Peyer's patch (tissue), 4 donors: ENCODE data around the gene PGLYRP1. TPM values are rescaled to one million over a fixed set of nuclear protein-coding genes. Genes with fewer than 3 reads are reported as not detected.

Source experiments
- DNase-seq, 3 donors: peaks; one replicate each; pipeline ENCODE4 v3.0.0-alpha.2; 2017 to 2019
- H3K27ac ChIP-seq, 4 donors: fragments of 200-600 bp; sonication (generic); one replicate each; pipeline ENCODE4 v1.5.1; 2016 to 2019
- H3K27me3 ChIP-seq, 2 donors: fragments of 200-600 bp; sonication (generic); one replicate each; pipeline ENCODE4 v1.5.1; 2019
- H3K36me3 ChIP-seq, 3 donors: fragments of 200-600 bp; sonication (generic); one replicate each; pipeline ENCODE4 v1.5.1; 2016 to 2019
- H3K4me1 ChIP-seq, 4 donors: fragments of 200-600 bp; sonication (generic); one replicate each; pipeline ENCODE4 v1.5.1; 2016 to 2019
- H3K4me3 ChIP-seq, 4 donors: fragments of 200-600 bp; sonication (generic); 1 replicate in 3 of 4; 2 replicates in 1 of 4; pipeline ENCODE4 v1.5.1; 2016 to 2019; ENCODE audit warnings: mild to moderate bottlenecking in 1 of 4
- H3K9me3 ChIP-seq, 4 donors: fragments of 200-600 bp; sonication (generic); one replicate each; pipeline ENCODE4 v1.5.1; 2016 to 2019; ENCODE audit warnings: mild to moderate bottlenecking in 1 of 4
- POLR2A ChIP-seq, 2 donors: fragments of 450-650 bp; IDR thresholded peaks; one replicate each; pipeline ENCODE4 v1.5.1; 2017; ENCODE audit warnings: antibody characterized with exemption in 2 of 2, mild to moderate bottlenecking in 2 of 2, moderate library complexity in 2 of 2
- total RNA-seq, 4 donors: library from RNA; depleted of rRNA; stranded (reverse); fragments of >200 nt; gene quantifications; one replicate each; pipeline ENCODE4 v1.1.0, GENCODE V29; 2016
- TF ChIP-seq, protein P1 (sequence below), 6 experiments: fragments of 450-650 bp in 4 of 6; fragments of 200-600 bp in 2 of 6; sonication (generic) in 1 of 6; IDR thresholded peaks; one replicate each; pipeline ENCODE4 v1.5.1; 2017 to 2019; ENCODE audit warnings: antibody characterized with exemption in 6 of 6, mild to moderate bottlenecking in 3 of 6, moderate library complexity in 1 of 6

PGLYRP1 gene
- total RNA-seq, 4 donors from 2014 or later, result not detected

DNA sequence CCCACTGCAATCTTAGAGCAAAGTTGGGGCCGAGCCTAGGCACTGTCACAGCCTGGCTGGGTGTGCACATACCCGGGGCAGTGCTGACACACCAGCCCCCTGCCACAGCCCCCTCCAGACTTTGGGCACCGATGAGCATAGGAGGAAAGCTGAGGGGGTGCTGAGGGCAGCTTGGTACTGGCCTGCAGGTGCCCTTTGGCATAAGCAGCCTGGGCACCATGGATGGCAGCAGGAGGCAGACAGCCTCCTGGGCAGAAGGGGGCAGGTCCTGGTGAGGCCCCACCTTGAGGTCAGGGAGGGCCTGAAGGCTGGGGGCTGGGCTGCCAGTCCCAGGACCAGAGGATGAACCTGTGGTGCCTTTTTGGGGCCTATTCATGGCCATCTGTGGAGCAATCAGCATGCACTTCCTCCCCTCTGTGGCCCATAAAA, 9.8 kb upstream of the PGLYRP1 start:
- no peak overlapping the region for H3K4me3 ChIP-seq
- H3K36me3 ChIP-seq, result no peaks in the 10 kb centered on the region
- H3K4me1 ChIP-seq, result no peaks in the 10 kb centered on the region
- H3K27ac ChIP-seq, result no peak overlapping the region
- no peaks in the 10 kb centered on the region for H3K9me3 ChIP-seq
- DNase-seq, result no peak
- H3K27me3 ChIP-seq, result no peaks in the 10 kb centered on the region
- TF ChIP-seq POLR2A (IDR thresholded peaks at IDR 0.05), result no peak
- TF ChIP-seq, protein P1, sequence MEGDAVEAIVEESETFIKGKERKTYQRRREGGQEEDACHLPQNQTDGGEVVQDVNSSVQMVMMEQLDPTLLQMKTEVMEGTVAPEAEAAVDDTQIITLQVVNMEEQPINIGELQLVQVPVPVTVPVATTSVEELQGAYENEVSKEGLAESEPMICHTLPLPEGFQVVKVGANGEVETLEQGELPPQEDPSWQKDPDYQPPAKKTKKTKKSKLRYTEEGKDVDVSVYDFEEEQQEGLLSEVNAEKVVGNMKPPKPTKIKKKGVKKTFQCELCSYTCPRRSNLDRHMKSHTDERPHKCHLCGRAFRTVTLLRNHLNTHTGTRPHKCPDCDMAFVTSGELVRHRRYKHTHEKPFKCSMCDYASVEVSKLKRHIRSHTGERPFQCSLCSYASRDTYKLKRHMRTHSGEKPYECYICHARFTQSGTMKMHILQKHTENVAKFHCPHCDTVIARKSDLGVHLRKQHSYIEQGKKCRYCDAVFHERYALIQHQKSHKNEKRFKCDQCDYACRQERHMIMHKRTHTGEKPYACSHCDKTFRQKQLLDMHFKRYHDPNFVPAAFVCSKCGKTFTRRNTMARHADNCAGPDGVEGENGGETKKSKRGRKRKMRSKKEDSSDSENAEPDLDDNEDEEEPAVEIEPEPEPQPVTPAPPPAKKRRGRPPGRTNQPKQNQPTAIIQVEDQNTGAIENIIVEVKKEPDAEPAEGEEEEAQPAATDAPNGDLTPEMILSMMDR (IDR thresholded peaks at IDR 0.05), result no peak

DNA sequence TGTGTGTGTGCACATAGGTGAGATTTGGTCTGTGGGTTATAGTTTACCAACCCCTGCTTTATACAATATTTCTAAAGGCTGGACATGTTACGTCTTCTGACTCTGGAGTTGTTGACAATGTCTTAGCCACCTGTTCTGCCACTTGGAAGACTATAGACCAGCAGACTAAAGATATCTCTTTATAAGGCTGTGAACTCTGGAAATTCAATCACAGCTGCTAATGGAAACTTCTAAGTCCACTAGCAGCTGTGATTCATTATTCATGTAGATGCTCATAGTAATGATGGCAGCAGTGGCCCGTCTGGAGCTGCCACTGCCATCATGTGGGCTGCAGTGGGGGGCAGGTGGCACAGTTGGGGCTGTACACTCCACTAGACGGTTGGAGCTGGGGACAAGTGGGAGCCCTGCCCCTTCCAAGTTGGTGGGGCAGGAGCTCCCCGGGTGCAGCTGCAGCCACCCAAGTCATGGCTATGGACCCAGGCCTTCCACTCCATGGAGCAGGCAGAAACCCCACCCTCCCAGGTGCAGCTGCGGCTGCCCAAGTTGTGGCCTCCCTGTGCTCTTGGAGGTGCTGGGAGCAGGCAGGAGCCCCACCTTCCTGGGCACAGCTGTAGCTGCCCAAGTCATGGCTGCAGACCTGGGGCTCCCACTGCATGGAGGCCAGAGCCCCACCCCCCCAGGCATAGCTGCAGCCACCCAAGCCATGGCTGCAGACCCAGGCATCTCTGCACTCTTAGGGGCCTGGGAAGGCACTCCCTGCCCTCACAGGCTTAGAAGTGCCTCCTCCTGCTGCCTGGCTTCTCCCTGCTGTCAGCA, 9.1 kb upstream of the PGLYRP1 start:
- Histone ChIP-seq H3K4me3 (no peak overlapping the region), H3K27ac (no peak overlapping the region), H3K36me3 (no peaks in the 10 kb centered on the region), H3K9me3 (no peaks in the 10 kb centered on the region), H3K27me3 (no peaks in the 10 kb centered on the region), H3K4me1 (no peaks in the 10 kb centered on the region)
- no peak for DNase-seq
- TF ChIP-seq POLR2A (IDR thresholded peaks at IDR 0.05), result no peak
- TF ChIP-seq, protein P1 (IDR thresholded peaks at IDR 0.05), result no peak

DNA sequence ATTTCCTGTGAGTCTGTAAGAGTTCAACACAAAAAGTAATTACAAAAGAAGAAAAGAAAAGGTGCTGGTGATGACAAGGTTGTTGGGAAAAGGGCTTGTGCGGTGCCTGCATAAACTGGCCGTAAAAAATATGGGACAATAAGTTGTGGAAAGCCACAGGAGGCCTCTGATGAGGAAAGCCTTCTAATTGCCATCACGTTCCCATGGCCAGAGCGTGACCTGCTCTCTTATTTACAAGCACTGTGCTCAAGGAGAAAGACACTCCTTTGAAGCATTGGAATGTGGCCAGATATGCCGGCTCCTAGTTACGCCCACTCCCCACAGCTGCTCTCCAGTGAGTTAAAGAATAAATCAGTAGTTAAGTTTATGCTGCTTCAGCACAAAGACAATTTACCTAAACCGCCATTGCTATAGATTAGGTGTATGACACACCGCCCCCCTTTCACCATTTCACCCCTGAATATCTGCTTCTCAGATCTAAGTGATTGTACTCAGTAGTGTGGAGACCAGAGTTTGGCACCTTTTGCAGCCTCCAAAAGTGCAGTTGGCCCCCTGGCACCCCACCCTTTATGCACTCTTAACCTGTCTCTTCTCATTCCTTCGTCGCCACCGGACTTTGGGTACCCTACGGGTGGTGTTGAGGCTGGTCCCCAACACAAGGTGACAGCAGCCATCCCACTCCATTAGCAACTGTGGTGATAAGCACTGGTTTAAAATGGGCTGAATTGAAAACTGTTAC, 8.1 kb upstream of the PGLYRP1 start:
- Histone ChIP-seq H3K9me3 (no peaks in the 10 kb centered on the region), H3K4me1 (no peaks in the 10 kb centered on the region), H3K4me3 (no peak overlapping the region), H3K27me3 (no peaks in the 10 kb centered on the region), H3K27ac (no peak overlapping the region), H3K36me3 (no peaks in the 10 kb centered on the region)
- peak in 1 of 3 donors; percentile 11 for DNase-seq
- no peak for TF ChIP-seq POLR2A (IDR thresholded peaks at IDR 0.05)
- TF ChIP-seq, protein P1 (IDR thresholded peaks at IDR 0.05), result no peak

DNA sequence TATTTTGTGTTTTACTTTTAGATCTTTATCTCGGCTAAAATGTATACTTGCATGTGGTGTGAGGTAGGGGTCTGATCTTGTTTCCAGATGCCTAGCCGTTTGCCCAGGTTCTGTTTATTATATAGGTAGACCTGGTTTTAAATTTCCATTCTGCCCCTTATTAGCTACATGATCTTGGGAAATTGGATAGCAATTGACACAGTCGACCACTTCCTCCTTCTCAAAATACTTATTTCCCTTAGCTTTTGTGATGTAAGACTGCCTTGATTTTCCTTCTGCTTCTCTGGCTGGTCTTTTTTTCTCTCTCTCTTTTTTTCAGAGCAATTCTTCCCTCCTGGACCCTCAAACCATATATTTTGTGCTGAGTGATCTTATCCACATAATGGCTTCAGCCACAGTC, 3.0 kb upstream of the PGLYRP1 start:
- Histone ChIP-seq H3K9me3 (no peaks in the 10 kb centered on the region), H3K4me1 (no peaks in the 10 kb centered on the region), H3K27me3 (peaks cover 0 to 11% of the 10 kb centered on the region in 2 donors), H3K36me3 (no peaks in the 10 kb centered on the region), H3K4me3 (no peak overlapping the region), H3K27ac (no peak overlapping the region)
- no peak for TF ChIP-seq POLR2A (IDR thresholded peaks at IDR 0.05)
- TF ChIP-seq, protein P1 (IDR thresholded peaks at IDR 0.05), result no peak
- DNase-seq, result no peak

DNA sequence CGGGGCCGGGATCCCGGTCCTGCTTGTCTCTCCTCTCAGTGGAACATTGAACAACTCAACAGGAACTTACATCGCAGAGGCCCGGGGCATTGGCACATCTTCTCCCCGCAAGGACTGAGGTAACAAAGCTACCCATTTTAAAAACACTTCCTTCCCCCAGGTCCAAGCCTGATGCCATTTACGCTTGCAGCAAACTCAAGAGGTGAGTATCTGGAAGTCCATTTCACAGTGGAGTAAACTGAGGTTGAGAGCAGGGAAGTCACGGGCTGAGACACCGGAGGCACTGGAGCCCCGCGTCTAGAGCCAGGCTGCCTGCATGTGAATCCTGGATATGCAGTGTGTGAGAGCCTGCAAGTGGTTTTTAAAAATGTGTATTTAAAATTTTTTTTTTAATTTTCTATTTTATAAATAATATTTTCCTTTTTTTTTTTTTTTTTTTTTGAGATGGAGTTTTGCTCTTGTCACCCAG, 492 bp upstream of the PGLYRP1 start:
- Histone ChIP-seq H3K9me3 (no peaks in the 10 kb centered on the region), H3K4me1 (no peaks in the 10 kb centered on the region), H3K36me3 (no peaks in the 10 kb centered on the region), H3K27ac (no peak overlapping the region), H3K27me3 (peaks cover 0 to 11% of the 10 kb centered on the region in 2 donors), H3K4me3 (no peak overlapping the region)
- TF ChIP-seq, protein P1 (IDR thresholded peaks at IDR 0.05), result no peak
- TF ChIP-seq POLR2A (IDR thresholded peaks at IDR 0.05), result no peak
- peak in 1 of 3 donors; percentile 37 for DNase-seq
